Prostate gland (tissue), 2 donors: Measurements from ENCODE around the gene SYTL2.

ENCODE experiments used
- POLR2A ChIP-seq: fragments of 450-650 bp; IDR thresholded peaks from one replicate; pipeline ENCODE4 v1.6.1; 2016; ENCODE audit warnings: antibody characterized with exemption, mild to moderate bottlenecking
- POLR2AphosphoS5 ChIP-seq: sonication (generic); formaldehyde crosslinking; IDR thresholded peaks from one replicate; pipeline ENCODE4 v1.6.1; 2017; ENCODE audit warnings: antibody characterized with exemption
- TF ChIP-seq, protein P1 (sequence below), 4 experiments: fragments of 200-600 bp in 2 of 4; fragments of 450-650 bp in 2 of 4; sonication (generic) in 2 of 4; IDR thresholded peaks; 1 replicate in 3 of 4; 2 replicates in 1 of 4; pipeline ENCODE4 v1.5.1; 2016 to 2019; ENCODE audit warnings: antibody characterized with exemption in 4 of 4, mild to moderate bottlenecking in 2 of 4, moderate library complexity in 2 of 4

GRCh38 chr11:85726381-85726780, 84.6 kb downstream of the SYTL2 start:
- TF ChIP-seq POLR2A (no peak), POLR2AphosphoS5 (no peak)
- TF ChIP-seq, protein P1, sequence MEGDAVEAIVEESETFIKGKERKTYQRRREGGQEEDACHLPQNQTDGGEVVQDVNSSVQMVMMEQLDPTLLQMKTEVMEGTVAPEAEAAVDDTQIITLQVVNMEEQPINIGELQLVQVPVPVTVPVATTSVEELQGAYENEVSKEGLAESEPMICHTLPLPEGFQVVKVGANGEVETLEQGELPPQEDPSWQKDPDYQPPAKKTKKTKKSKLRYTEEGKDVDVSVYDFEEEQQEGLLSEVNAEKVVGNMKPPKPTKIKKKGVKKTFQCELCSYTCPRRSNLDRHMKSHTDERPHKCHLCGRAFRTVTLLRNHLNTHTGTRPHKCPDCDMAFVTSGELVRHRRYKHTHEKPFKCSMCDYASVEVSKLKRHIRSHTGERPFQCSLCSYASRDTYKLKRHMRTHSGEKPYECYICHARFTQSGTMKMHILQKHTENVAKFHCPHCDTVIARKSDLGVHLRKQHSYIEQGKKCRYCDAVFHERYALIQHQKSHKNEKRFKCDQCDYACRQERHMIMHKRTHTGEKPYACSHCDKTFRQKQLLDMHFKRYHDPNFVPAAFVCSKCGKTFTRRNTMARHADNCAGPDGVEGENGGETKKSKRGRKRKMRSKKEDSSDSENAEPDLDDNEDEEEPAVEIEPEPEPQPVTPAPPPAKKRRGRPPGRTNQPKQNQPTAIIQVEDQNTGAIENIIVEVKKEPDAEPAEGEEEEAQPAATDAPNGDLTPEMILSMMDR (IDR thresholded peaks at IDR 0.05) = no peak
